ENCODE data around the gene SMPDL3B. TPM values are rescaled to one million over a fixed set of nuclear protein-coding genes. Genes with fewer than 3 reads are reported as not detected.

The SMPDL3B gene
- total RNA-seq, 1 donor from 2014 or later = 7.4 TPM

DNA sequence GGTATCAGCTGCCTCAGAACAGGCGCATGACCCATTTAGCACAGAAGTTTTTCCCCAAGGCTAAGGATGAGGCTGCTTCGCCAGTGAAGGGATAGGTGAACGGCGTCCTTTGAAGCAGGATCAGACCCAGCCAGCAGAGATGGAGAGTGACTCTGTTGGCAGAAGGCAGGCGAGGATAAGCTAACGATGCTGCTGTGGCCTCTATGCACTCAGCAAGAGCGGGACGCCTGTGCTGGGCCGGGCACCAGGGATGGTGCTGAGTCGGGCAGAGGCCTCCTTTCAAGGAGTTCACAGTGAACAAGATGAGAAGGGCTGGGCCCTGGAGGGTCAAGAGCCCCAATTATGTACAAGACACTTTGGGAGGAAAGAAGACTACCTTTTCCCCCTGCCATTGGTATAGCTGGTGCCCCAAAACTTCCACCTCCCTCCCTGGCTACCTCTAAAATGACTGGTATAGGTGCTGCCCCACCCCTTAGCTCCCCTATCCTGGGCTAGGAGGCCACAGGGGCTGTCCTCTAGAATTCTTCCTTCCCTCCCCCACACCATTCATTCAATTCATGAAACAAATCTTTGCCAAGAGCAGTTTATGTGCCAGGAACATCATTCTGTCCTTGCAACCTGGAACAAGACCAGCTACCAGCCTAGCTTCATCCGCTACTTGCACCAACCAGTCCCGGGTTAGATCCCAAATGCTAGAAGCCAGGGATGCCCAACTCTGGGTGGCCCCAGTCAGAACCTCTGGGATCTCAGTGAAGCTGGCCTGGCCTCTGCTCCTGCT, 32.5 kb downstream of the SMPDL3B start:
- TF ChIP-seq, protein P1, sequence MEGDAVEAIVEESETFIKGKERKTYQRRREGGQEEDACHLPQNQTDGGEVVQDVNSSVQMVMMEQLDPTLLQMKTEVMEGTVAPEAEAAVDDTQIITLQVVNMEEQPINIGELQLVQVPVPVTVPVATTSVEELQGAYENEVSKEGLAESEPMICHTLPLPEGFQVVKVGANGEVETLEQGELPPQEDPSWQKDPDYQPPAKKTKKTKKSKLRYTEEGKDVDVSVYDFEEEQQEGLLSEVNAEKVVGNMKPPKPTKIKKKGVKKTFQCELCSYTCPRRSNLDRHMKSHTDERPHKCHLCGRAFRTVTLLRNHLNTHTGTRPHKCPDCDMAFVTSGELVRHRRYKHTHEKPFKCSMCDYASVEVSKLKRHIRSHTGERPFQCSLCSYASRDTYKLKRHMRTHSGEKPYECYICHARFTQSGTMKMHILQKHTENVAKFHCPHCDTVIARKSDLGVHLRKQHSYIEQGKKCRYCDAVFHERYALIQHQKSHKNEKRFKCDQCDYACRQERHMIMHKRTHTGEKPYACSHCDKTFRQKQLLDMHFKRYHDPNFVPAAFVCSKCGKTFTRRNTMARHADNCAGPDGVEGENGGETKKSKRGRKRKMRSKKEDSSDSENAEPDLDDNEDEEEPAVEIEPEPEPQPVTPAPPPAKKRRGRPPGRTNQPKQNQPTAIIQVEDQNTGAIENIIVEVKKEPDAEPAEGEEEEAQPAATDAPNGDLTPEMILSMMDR (IDR thresholded peaks at IDR 0.05; ENCODE audit: unreplicated experiment) = no peak
- H3K27me3 Mint-ChIP-seq (ENCODE audit: low read depth) = no peaks in the 10 kb centered on the region

DNA sequence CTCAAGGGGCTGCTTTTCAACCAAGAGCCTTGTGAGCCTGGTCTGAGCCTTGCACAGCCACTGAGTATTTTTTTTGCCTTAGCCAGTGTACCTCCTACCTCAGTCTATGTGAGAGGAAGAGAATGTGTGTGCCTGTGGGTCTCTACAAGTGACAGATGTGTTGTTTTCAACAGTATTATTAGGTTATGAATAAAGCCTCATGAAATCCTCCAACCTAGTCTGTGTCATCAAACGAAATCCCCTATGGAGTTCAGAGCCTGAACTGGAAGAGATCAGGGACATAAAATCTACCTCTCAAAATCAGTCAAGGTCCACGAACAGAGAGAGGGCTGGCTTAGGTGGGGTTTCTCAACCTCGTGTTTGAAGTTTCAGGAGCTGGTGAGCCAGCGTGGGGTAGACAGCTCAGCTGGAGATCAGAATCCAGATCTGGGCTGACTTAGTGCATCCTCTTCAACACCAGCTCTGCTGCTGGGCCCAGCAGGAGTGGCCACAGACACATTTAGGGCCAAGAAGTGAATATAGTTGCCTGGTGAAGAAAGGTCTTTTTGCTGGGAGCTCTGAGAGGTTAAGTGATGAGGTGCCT, 33.2 kb downstream of the SMPDL3B start:
- Mint-ChIP-seq H3K27ac (no peak overlapping the region), H3K4me3 (no peak overlapping the region), H3K27me3 (ENCODE audit: low read depth) (no peaks in the 10 kb centered on the region), H3K9me3 (no peaks in the 10 kb centered on the region), H3K4me1 (peaks cover 5% of the 10 kb centered on the region), H3K36me3 (peaks cover 15% of the 10 kb centered on the region)
- DNase-seq (ENCODE audit: low spot score in 2 of 2, unreplicated experiment in 2 of 2) = no peak
- TF ChIP-seq, protein P1 (IDR thresholded peaks at IDR 0.05; ENCODE audit: unreplicated experiment) = no peak

More for the DNA sequence above, 32.5 kb downstream of the SMPDL3B start:
- peaks cover 5% of the 10 kb centered on the region for H3K4me1 Mint-ChIP-seq
- DNase-seq (ENCODE audit: low spot score in 2 of 2, unreplicated experiment in 2 of 2) = peak in 1 of 2 experiments; percentile 9
- H3K9me3 Mint-ChIP-seq = no peaks in the 10 kb centered on the region
- no peak overlapping the region for H3K4me3 Mint-ChIP-seq
- peaks cover 17% of the 10 kb centered on the region for H3K36me3 Mint-ChIP-seq
- no peak overlapping the region for H3K27ac Mint-ChIP-seq

DNA sequence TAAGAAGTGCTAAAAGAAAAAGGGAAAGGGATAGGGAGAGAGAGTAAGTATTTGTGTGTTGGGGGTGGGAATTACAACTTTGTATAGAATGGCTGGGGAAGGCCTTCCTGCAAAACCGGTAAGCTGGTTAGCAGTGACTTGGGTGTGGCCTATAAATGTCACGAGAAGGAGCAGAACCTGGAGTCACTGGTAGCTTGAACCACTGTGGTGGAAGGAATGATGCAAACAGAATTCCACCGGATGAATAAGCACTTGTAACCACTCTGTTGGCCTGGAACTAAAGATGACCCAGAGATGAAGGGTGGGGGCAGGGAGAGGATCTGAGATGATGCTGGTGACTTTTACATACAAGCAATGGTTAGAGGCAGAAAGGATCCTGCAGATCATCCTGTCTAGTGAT, 33.9 kb downstream of the SMPDL3B start:
- H3K4me3 Mint-ChIP-seq = no peak overlapping the region
- no peaks in the 10 kb centered on the region for H3K9me3 Mint-ChIP-seq
- no peak for DNase-seq (ENCODE audit: low spot score in 2 of 2, unreplicated experiment in 2 of 2)
- no peak overlapping the region for H3K27ac Mint-ChIP-seq
- TF ChIP-seq, protein P1 (IDR thresholded peaks at IDR 0.05; ENCODE audit: unreplicated experiment) = no peak
- H3K36me3 Mint-ChIP-seq = peaks cover 18% of the 10 kb centered on the region
- H3K27me3 Mint-ChIP-seq (ENCODE audit: low read depth) = no peaks in the 10 kb centered on the region
- H3K4me1 Mint-ChIP-seq = peaks cover 5% of the 10 kb centered on the region

DNA sequence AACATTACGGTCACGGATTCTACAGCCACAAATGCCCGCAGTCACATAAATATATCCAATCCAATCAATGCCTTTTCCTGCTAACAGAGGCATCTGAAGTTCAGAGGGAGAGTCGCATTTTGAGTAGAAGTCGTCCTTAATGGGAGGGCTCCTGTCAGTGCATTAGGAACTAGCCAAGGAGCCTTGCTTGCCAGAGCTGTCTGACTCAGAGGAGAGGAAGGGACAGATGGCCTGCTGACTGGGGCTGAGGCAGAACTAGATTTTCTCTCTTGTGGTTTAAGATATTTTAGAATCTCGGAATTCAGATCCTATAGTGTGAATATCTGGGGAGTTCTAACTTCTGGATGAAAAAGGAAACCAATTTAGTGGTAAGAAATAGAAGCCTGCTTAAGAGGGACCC, 35.6 kb downstream of the SMPDL3B start:
- peak overlapping the region; percentile 25 for H3K27ac Mint-ChIP-seq
- no peaks in the 10 kb centered on the region for H3K27me3 Mint-ChIP-seq (ENCODE audit: low read depth)
- no peak overlapping the region for H3K4me3 Mint-ChIP-seq
- peaks cover 5% of the 10 kb centered on the region for H3K4me1 Mint-ChIP-seq
- TF ChIP-seq, protein P1 (IDR thresholded peaks at IDR 0.05; ENCODE audit: unreplicated experiment) = no peak
- H3K36me3 Mint-ChIP-seq = peaks cover 13% of the 10 kb centered on the region
- no peaks in the 10 kb centered on the region for H3K9me3 Mint-ChIP-seq
- DNase-seq (ENCODE audit: low spot score in 2 of 2, unreplicated experiment in 2 of 2) = no peak

DNA sequence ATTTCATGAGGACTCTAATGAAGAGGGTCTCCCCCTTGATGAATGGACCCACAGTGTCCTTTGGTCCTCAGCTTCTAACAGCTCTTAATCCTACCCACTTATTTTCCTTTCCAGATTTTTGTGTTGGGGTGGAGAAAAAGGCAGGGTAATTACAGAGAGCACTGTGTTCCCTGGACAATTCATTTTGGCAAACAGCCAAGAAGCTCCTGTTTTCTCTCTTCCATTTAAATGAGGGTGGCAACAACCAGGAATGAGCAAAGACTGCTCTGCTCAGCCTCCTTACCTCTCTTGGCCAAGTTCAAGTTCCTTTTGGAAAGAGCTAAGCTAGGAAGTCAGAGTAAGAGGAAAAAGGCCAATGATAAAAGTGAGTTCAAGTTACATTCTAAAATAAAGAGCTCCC, 36.9 kb downstream of the SMPDL3B start:
- no peaks in the 10 kb centered on the region for H3K27me3 Mint-ChIP-seq (ENCODE audit: low read depth)
- H3K4me1 Mint-ChIP-seq = peaks cover 5% of the 10 kb centered on the region
- peaks cover 11% of the 10 kb centered on the region for H3K36me3 Mint-ChIP-seq
- H3K9me3 Mint-ChIP-seq = no peaks in the 10 kb centered on the region
- H3K27ac Mint-ChIP-seq = no peak overlapping the region
- TF ChIP-seq, protein P1 (IDR thresholded peaks at IDR 0.05; ENCODE audit: unreplicated experiment) = no peak
- DNase-seq (ENCODE audit: low spot score in 2 of 2, unreplicated experiment in 2 of 2) = no peak
- no peak overlapping the region for H3K4me3 Mint-ChIP-seq
